ENCODE data around the gene DLL4. TPM values are rescaled to one million over a fixed set of nuclear protein-coding genes. Genes with fewer than 3 reads are reported as not detected.
"Not testable (repeated sequence)": the region's sequence is repeated elsewhere in the genome, so short reads cannot be mapped to it uniquely, and the experiment has no call there.

The DLL4 gene
- total RNA-seq, 1 donor from 2014 or later, result 0.15 TPM

DNA sequence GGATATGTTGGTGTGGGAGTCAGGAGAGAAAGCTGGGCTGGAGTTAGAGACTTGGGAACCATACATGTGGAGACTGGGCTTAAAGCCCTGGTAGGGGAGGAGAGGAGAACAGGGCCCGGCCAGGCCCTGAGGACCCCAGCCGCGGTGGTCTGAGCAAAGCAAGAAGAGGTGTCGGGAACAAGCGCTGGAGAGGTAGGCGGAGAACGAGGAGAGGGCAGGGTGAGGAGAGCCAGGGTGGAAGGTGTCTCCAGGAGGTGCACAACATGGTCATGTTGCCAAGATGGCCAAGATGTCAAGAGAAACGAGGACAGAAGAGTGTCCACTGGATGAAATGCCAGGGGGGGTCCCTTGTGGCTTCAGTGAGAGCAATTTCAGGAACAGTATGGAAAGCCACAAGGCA is 29.6 kb downstream of the DLL4 start:
- DNase-seq (ENCODE audit: low read depth), result no peak

- no peak for DNase-seq (ENCODE audit: low read depth)
These were observed 30.4 kb downstream of the DLL4 start for GRCh38 chr15:40959331-40960141.

- DNase-seq (ENCODE audit: low read depth), result no peak
These were observed 31.2 kb downstream of the DLL4 start for GRCh38 chr15:40960151-40960885.

- peak; percentile 7 for DNase-seq (ENCODE audit: low read depth)
These were observed 31.8 kb downstream of the DLL4 start for GRCh38 chr15:40960925-40961324.

DNA sequence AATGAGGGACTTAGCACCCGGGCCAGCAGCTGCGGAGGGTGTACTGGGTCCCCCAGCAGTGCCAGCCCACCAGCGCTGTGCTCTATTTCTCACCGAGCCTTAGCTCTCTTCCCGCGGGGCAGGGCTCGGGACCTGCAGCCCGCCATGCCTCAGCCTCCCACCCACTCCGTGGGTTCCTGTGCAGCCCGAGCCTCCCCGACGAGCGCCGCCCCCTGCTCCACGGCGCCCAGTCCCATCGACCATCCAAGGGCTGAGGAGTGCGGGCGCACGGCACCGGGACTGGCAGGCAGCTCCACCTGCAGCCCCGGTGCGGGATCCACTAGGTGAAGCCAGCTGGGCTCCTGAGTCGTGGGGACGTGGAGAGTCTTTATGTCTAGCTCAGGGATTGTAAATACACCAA is 32.6 kb downstream of the DLL4 start:
- not testable (repeated sequence) for DNase-seq (ENCODE audit: low read depth)

- DNase-seq (ENCODE audit: low read depth), result not testable (repeated sequence)
These were observed 33.2 kb downstream of the DLL4 start for GRCh38 chr15:40962317-40962716.

GRCh38 chr15:40963201-40963600 is 34.1 kb downstream of the DLL4 start:
- DNase-seq (ENCODE audit: low read depth), result no peak

GRCh38 chr15:40964006-40964405 is 34.9 kb downstream of the DLL4 start:
- no peak for DNase-seq (ENCODE audit: low read depth)

DNA sequence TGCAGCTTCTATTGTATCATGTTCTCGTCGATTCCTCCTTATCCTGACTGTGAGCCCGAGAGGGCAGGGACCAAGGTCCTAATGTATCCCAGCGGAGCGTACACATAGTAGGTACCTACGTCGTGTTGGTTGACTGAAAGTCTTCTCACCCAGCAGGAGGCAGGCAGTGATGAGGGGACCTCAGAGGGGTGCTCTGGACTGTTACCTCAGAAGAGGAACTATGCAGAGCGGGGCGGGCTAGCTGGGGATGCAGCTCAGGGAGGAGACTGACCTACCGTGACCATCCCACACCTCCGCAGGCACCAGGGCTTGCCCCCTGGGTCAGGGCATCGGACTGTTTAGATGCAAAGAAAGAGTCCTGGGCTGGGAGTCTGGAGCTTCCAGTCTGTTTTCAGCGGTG is 35.5 kb downstream of the DLL4 start:
- no peak for DNase-seq (ENCODE audit: low read depth)

DNA sequence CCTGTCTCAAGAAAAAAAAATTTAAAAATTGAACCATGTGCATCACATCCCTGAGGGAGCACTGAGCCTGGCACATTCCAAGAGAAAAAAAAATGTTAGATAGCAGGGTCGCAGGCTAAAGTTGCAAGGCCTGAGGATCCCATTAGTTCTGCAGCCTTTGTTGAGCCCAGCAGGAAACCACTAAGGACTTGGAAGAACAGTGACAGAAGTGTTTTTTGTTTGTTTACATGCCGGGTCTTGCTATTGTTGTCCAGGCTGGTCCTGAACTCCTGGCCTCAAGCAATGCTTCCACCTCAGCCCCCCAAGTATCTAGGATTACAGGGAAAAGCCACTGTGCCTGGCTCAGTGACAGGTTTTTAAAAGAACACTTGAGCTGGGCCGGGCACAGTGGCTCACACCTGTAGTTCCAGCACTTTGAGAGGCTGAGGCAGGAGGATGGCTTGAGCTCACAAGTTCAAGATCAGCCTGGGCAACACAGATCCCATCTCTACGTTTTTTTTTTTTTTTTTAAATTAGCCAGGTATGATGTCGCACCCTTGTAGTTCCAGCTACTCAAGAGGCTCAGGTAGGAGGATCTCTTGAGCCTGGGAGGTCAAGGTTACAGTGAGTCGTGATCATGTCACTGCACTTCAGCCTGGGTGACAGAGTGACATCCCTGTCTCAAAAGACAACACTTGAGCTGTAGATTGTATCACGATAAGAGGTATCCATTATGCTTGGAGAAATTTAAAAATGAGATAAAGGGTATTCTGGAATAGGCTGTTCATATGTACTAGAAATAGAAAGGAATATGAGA is 39.3 kb downstream of the DLL4 start:
- DNase-seq (ENCODE audit: low read depth), result no peak

DNA sequence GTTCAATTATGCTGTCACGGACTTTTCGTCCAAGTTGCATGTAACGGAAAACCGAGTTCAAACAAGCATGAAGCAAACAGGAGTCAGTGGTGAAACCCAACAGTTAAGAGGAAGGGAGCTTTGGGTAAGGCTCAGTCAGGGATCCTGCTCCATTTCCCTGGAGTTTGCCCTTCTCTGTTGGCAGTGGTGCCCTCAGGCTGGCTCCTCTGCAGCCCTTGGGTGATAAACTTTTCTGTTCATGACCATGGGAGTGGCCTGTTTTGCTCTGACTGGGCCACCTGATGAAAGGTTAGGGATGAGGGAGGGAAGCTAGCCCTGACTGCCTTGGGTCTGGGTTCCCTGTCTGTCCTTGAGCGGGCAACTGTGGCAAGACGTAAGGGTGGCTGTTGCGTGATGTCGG is 40.2 kb downstream of the DLL4 start:
- DNase-seq (ENCODE audit: low read depth), result no peak

- DNase-seq (ENCODE audit: low read depth), result no peak
These were observed 45.7 kb downstream of the DLL4 start for GRCh38 chr15:40974879-40975278.

DNA sequence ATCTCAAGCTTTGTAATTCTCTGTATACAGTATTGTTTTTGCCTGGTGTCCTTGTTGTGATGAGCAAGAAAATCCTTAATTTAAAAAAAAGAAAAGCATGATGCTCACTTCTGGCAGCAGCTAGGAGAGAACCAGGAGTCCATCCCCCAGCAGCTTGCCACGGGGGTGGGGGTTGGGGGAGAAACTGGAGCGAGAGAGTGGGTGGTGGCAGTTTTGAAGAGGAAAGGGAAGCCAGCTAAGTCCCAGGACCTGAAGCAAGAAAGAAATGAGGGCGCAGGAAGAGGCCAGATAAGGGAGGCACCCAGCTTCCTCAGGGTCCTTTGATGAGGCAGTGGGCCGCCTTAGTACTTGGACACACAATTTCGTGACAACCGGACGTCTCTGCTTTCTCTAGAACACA is 47.7 kb downstream of the DLL4 start:
- DNase-seq (ENCODE audit: low read depth), result no peak

- no peak for DNase-seq (ENCODE audit: low read depth)
These were observed 49.0 kb downstream of the DLL4 start for GRCh38 chr15:40978141-40978540.

- no peak for DNase-seq (ENCODE audit: low read depth)
These were observed 49.4 kb downstream of the DLL4 start for GRCh38 chr15:40978562-40978961.

GRCh38 chr15:40981186-40981585 is 52.0 kb downstream of the DLL4 start:
- no peak for DNase-seq (ENCODE audit: low read depth)

DNA sequence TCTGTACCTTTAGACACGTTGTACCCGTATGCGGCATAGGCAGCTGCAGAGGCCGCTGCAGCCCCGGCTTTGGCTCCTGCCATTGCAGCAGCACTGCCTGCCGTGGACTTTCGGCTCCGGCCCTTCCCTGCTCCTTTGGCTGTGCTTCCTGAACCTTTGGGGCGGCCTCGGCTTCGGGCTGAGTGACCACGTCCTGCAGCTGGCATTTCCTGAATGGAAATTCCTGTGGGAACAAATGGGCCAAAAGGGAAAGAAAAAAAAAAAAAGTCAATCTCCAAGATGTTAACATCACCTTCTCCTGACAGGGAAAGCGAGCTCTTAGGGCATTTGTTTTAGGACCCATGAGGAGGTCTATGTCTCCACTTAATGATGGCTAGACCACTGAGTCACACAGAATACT is 53.7 kb downstream of the DLL4 start:
- no peak for DNase-seq (ENCODE audit: low read depth)

GRCh38 chr15:40984406-40984805 is 55.3 kb downstream of the DLL4 start:
- DNase-seq (ENCODE audit: low read depth), result no peak

DNA sequence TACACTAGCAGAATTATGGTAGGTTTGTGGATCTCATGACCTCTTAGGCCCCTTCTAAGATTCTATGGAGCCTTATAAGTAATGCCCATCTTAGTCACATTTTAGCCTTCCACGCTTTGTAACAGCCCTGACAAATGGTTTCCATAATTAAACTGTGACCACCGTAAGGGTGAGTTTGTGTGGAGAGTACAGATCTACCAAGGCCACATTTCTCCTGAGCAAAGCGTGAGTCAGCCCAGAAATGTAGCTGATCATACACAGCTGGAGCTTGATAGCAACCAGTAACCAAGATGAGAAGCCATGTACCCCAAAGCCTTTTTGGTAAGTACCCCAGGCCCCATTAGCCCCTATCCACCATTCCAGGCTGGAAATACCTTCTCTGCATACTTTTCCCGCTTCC is 55.8 kb downstream of the DLL4 start:
- DNase-seq (ENCODE audit: low read depth), result no peak

GRCh38 chr15:40985541-40986330 is 56.6 kb downstream of the DLL4 start:
- DNase-seq (ENCODE audit: low read depth), result no peak

GRCh38 chr15:40986820-40987219 is 57.7 kb downstream of the DLL4 start:
- no peak for DNase-seq (ENCODE audit: low read depth)

GRCh38 chr15:40988156-40988555 is 59.0 kb downstream of the DLL4 start:
- DNase-seq (ENCODE audit: low read depth), result no peak
